Purkinje cell (primary cell): Measurements from ENCODE around the gene C1orf105. TPM values are rescaled to one million over a fixed set of nuclear protein-coding genes. Genes with fewer than 3 reads are reported as not detected.

ENCODE experiments used
- polyA plus RNA-seq: library from polyadenylated mRNA; unstranded; fragments of >200 nt; fragmentation: Nextera tagmentation; gene quantifications from 2 replicates; pipeline ENCODE4 v1.2.1, GENCODE V29; 2014

C1orf105 gene
- polyA plus RNA-seq: 1.0 TPM in 1 of 2 replicates, not detected in the other

GRCh38 chr1:172420385-172420784 lies at the start of gene C1orf105:
Gene C1orf105, plus strand, starts transcription at chr1:172420685. Its CDS starts 201 bp downstream, at chr1:172420886.

GRCh38 chr1:172443666-172444453 lies 23.4 kb downstream of the C1orf105 start, which contains the start of gene PIGC:
Gene PIGC, minus strand, starts transcription at chr1:172444069. Its CDS starts 1,447 bp downstream, at chr1:172442622.

Other genes starting within 250 kb of the C1orf105 start
- 32.1 TPM in 2 replicates for gene PIGC, start 23.4 kb downstream of the C1orf105 start, polyA plus RNA-seq
- 27.6 and 30.2 TPM in 2 replicates for gene SUCO, start 112.5 kb downstream of the C1orf105 start, polyA plus RNA-seq
- not detected in 2 replicates for gene FASLG, start 238.4 kb downstream of the C1orf105 start, polyA plus RNA-seq